ENCODE measurements around the gene PEA15.

The PEA15 gene

DNA sequence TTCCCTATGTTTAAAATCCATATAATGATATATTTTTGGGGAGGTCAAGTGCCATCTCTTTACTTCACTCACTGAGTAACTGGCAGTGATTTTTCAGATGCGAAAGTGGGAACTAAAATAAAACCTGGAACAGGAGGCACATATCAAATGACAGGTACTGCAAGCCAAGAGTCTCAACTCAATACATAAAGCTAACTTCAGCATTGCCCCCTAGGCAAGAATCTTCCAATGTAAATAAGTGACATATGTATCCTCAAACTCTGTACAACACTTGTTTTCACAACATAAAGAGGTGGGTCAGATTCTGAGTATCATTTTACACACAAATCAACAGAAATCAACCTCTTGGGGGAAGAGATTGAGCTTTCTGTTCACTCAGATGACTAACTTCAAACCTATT lies 39.0 kb downstream of the PEA15 start:
- no peak for DNase-seq

DNA sequence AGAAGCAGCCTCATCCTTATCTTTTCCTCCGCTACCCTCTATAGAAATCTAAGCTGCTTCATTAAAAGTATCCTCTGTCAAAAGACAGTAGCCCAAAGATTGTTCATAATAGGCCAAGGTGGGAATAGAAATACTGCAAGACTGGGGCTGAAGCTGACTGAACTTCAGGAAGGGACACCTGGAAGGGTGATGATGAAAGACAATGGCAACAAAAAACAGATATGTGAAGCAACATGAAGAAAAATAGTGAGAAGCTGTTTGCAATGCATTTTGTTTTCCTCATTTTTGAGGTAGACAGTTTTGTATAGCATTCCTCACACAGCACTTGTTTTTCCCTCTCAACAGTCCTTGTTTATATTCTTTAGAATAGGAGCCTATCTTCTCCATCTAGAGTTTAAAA lies 40.2 kb downstream of the PEA15 start:
- no peak for DNase-seq

DNA sequence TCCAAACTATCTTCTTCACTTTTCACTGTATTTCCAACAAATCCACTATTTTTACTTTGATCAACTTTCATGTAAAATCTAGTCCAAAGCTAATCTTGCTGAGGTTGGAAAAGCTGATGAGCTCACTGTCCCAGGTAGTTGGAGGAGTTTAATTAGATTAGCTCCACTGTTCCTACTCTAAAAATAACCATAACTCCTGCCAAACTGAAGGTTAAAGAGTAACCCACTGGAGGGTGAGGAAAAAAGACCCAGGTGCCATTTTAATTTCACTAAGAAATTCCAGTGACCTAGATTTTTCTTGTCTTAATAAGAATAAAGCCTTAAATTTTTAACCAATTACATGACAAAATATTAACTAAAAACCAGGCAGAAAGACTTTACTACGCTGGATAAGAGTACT lies 41.9 kb downstream of the PEA15 start:
- no peak for DNase-seq

DNA sequence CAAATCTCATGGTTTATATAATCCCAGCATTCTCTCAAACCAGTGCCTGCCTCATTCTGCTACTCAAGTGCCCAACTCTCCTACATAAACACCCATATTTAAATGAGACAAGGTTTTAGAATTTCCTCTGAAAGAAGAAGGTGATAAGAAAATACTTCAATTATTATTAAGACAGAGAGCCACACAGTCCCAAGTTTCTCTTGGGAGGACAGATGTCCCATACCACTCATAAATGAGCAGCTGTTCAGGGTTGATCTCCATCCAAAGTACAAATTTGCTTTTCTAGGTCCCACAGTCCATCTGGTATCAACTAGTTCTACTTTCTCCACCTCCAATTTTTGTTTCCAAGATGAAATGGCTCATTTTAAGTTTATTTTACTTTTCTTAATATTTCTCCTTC lies 45.8 kb downstream of the PEA15 start:
- no peak for DNase-seq

DNA sequence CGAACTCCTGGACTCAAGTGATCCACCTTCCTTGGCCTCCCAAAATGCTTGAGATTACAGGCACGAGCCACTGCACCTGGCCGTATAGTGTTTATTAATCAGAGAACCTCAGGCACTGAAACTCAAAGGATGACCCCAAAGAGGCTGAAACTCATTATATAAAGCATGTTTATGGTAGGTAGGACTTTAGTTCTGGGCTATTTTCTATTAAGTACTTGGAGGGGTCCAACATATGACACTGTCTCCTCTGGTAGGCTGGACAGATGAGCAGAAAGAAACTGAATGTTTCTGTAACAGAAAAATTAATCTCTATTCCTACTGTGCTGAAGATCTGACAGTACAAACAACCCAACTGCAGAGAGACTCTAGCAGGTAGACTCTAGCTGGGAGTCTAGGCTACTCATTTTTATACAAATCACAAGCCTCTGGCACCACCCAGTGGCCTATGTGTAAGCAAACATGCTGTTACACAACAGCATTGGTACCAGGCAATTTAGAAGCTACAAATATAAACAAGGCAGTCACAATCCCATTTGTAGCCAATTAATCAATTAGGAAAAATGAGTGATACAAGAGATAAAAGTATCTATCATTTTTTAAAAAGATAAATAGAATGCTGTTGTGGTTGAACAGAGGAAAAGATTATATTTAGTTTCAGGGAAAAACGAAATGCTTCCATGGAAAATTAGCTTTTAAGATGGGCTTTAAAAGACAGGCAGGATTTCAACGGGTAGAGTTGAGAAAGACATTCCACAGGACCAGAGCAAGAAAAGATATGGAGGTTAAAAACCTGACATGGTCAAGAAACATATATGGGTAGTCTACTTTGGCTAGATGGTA lies 46.7 kb downstream of the PEA15 start:
- DNase-seq = peak; percentile 76

DNA sequence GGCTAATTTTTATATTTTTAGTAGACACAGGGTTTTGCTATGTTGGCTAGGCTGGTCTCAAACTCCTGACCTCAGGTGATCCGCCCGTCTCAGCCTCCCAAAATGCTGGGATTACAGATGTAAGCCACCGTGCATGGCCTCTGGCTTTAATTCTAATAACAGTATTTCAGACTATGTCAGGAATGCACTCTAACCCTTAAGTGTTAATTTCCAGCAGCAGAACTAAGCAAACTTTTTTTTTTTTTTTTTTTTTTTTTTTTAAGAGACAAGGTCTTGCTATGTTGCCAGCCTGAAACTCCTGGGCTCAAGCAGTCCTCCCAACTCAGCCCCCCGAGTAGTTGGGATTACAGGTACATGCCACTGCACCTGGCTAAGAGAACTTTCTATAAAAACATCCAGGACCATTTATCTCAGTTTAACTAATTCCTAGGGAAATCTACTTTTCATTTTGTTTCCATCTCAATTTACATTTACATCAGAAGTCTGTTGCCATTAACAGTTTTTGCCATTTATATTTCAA lies 50.7 kb downstream of the PEA15 start:
- no peak for DNase-seq

DNA sequence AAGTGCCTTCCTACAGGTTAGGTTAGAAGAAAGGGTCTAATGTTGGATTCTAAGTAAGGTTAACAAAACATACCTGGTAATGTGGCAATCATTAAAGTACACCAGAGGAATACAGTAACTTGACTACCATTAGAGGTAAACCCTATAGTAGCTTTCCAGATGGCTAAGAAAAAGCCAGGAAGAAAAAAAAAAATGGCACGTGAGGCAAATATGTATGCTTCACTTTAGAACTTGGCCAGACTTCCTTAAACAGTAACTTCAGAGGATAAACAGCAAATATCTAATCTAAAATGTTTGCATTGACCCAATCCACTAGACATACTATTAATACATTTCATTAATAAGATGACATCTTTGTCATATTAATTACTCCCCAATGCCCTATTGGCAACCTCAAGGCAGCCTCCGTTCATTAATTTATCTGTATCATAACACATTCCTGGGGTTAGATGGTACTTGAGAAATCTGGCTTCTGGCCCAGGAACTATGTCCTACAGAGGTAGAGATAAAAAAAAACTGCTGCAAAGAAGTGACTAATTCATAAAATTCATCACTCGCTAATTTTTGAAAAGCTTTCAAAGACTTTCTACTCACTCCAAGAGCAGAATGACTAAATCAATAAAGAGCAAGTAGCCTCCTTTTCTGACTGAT lies 51.3 kb downstream of the PEA15 start:
- DNase-seq = no peak

DNA sequence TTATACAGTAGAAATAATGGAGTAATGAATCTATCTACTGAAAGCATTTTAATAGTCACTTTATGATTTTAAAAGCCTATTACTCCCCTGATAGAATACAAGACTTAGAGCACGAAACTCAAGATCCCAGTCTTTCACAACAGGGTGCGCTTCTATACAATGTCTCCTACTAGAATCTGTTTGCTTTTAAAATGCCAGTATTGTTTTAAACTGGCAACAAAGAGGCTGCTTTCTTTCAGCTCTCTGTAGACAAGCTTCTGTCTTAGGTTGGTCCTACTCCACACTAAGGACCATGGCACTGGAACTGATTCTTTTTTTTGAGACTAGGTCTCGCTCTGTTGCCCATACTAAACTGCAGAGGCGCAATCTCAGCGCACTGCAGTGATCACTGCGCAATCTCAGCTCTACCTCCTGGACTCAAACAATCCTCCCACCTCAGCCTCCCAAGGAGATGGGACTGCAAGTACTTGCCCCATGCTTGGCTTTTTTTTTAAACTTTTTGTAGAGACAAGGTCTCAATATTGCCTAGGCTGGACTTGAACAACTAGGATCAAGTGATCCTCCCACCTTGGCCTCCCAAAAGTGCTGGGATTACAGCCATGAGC lies 52.3 kb downstream of the PEA15 start:
- DNase-seq = no peak

DNA sequence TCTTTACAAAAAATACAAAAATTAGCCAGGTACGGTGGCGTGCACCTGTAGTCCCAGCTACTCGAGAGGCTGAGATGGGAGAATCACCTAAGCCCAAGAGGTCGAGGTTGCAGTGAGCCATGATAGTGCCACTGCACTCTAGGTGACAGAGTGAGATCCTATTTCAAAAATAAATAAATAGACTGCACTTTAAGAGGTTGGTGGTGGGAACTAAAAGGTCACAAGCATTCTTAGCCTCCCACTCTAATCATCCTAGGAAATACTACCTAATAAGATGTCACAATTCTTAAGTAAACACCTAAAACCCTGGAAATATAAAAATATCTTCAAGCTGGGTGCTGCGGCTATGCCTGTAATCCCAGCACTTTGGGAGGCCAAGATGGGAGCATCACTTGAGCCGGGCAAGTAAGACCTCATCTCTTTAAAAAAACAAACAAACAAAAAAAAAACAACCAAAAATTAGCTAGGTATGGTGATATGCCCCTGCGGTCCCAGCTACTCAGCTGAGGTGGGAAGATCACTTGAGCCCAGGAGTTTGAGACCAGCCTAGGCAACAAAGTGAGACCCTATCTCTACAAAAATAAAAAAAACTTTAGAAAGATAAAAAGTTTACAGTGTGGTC lies 53.1 kb downstream of the PEA15 start:
- DNase-seq = no peak

DNA sequence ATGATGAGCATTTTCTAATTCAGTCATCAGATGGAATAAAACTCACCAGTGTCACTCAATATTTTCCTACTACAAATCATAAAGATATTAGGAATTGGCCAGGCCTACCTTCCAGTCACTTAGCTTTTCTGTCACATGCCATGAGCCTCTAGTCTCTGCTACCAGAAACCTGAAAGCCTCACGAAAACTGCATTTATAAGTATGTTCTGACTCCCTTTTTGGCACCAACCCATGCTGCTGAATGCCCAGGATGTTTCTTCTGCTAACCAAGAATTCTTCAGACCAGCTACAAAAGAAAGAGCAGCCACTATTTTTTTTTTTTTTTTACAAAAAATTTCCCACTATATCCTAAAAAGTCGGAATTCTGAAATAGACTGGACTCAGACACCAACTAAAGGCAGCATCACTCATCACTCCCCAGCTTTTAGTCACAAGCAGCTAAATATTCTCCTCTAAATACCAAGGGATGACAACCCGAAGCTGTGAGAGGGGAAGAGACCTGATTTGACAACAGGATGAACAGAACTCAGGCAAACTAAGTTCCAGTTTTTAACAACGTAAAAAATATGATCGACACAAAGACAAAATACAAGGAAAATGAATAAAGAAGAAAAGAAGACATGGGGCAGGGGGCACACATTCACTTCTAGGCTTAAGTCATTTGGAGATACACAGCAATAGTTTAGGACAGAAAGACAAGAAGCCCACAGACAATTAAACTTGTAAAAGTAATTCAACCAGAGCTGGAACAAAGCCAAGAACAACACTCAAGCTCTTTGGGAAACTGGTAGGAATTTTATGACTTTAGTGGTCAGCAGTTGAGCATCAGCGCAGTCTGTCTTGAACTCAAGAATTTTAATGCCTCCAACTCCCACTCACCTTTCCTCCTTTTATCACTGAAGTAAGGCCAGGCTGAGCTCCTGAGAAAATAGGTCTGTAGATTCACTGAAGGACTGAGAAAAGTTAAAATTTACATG lies 55.5 kb downstream of the PEA15 start:
- peak; percentile 19 for DNase-seq

DNA sequence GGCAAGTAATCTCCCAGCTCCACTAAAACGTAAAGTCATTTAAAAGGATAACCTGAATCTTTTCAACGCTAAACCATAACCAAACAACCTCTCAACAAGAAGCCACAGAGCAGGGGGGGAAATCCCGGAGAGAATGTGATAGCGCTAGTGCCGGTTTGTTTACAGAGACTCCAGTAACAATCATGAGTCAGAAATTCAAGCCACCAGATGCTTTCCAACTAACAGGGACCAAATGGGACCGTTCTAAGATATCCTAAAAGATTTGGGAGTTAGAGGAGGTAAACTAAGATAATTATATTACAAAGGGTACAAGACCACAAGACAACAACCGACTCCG lies 56.3 kb downstream of the PEA15 start:
- peak; percentile 90 for DNase-seq

DNA sequence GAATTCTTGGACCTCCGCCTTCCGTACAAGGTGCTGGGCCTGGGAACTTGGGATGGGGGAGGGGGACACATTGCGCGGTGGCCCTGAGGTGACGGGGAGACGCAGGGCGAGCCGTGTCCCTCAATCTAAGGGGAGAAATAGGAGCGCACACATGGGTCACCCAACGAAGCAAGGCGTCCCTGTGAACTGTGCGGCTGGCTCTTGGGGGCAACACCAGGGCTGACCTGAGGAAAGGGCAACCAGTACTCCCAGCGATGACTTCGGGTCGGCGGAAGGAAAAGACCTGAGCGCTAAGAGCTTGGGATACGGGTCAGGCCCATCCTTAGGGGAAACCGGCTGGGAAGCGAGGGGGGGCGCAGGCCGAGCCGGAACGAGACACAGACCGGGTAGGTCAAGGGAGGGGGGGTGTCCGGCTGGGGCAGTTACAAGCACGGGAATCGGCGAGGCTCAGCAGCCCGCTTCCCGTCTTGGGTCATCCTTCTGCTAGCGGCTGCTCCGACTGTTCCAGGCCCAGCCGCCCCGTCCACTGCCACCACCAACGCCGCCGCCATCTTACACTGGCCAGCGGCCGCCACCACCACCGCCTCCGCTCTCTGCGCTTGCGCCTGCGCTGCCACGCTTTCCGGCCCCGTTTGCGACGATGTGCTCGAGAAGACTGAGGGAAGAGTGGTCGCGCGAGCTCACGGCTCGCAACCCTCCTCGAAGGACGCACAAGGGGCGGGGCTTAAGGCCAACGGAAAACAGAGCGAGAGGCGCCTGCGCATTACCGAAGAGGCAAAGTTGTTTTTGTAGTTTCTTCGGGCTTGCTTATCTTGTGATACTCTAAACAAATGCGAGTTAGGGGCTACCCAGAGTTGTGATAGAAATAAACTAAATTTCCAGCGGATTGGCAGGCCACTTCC lies 57.0 kb downstream of the PEA15 start, which contains the start of gene DCAF8:
TSS of gene DCAF8 (minus strand) at position 657 of the 902 bp plus-strand sequence. CDS start 18,541 bp downstream, outside the sequence.
- DNase-seq = peak; percentile 99

DNA sequence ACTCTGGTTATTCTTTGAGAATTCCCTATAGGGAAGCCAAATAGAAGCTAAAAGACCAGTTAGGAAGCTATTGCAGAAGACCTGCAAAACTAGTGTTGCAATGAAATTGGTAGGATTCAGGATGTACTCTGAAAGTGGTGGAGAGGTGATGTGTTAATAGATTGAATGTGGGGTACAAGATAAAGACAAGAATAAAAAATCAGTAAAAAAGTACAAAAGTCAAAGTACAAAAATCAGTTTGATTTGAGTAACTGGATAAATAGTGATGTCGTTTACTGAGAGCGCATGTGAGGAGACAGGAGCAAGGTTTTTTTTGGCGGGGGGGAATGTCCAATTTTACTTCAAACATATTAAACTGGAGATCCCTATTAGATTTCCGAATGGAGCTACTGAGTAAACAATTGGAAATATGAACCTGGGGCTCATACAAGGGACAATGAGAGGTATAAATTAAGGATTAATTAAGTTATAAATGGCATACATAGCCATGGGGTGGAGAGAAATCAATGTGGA lies 59.7 kb downstream of the PEA15 start:
- DNase-seq = no peak
